Kidney capillary endothelial cell (primary cell): ENCODE results near the gene ASCC1.
A peak's percentile ranks its signal among the peaks of the same experiment; 100 is the strongest.
"Not testable (repeated sequence)": the region's sequence is repeated elsewhere in the genome, so short reads cannot be mapped to it uniquely, and the experiment has no call there.

Experiments used
- DNase-seq: peaks from one replicate; pipeline ENCODE4 v3.0.0-alpha.2; 2018; ENCODE audit warnings: low spot score

ASCC1 gene, protein sequence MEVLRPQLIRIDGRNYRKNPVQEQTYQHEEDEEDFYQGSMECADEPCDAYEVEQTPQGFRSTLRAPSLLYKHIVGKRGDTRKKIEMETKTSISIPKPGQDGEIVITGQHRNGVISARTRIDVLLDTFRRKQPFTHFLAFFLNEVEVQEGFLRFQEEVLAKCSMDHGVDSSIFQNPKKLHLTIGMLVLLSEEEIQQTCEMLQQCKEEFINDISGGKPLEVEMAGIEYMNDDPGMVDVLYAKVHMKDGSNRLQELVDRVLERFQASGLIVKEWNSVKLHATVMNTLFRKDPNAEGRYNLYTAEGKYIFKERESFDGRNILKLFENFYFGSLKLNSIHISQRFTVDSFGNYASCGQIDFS

DNA sequence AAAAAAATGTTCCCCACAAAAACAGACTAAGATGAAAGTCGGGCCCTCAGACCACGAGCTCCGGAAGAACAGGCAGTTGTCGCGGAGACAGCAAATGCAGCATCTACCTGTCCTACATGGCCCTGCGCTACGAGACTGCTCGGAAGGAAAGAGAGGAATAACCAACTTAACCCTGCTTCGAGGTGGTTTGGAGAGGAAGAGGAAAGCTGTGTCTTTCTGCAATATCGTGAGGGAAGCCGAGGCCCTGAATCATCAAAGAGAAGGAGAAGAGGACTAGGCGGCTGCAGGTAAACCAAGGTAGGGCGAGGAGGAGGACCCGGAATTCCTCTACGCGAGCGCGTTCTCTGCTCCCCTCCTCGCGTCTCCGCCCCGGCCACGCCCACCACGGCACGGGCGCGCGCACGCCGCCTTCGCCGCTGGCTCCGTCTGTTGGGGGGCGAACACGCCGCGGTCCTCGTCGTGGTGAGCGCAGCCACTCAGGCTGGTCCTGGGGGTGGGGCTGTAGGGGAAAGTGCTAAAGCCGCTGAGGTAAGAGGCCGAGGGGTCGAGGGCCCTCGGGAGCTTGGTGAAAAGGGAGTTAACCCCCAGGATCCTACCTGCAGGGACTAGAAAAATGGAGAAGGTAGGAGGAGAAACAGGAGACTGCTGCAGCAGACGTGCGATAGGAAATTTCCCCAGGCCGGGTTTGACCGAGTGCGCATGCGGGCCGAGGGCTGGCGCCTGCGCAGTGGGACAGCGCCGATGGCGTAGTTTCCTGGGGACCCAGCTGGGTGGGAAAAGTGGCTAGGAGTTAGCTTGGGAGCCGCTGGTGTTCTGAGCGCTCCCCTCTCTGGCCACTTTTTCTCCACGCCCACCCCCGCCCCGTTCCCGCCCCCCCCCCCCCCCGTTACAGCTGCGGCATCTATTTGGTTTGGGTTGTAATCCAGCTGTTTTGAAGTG is at the start of gene ASCC1, which contains the start of gene ANAPC16:
Gene ASCC1, minus strand, starts transcription at position 666 of the 939 bp plus-strand sequence. CDS start 2,978 bp downstream, outside the sequence.
Gene ANAPC16, plus strand, starts transcription at position 402 of the 939 bp plus-strand sequence. CDS start 7,903 bp downstream, outside the sequence.
- peak; percentile 87 for DNase-seq

DNA sequence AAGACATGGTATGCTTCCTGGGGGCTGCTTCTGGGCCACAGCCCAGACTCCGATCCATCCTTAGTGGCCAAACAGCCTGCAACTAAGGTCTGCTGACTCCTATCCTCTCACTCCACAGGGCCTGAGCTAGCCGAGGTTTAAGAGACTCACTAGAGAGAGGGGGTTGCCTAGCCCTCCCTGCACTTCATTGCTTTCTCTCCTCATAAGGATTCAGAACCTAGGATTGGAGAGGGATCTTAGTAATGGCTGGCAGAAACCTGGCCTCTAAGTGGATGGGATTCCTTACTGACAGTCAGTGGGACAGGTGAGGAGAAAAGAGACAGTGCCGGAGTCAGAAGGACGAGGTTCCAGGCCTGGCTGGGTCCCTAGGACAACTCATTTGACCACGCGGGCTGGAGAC is 49.4 kb upstream of the ASCC1 start:
- DNase-seq = no peak

DNA sequence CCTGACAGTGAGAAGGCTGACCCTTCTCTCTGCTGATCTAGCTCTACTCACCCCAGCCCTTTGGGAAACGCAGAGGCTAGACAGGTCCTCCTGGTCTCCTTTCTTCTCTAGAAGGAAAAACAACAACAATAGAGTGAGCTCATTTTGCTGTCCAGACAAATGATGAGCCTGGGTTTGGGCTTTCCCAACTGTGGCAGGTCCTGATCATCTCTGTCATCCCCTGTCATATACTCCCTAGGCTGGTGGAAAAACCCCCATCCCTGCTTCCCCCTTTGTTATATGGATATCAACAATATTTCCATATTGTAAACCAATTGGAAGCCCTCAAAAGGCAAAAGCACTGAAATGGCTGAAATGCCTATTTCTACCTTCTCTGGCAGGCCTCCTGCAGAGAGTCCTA is 48.5 kb upstream of the ASCC1 start:
- DNase-seq = no peak

DNA sequence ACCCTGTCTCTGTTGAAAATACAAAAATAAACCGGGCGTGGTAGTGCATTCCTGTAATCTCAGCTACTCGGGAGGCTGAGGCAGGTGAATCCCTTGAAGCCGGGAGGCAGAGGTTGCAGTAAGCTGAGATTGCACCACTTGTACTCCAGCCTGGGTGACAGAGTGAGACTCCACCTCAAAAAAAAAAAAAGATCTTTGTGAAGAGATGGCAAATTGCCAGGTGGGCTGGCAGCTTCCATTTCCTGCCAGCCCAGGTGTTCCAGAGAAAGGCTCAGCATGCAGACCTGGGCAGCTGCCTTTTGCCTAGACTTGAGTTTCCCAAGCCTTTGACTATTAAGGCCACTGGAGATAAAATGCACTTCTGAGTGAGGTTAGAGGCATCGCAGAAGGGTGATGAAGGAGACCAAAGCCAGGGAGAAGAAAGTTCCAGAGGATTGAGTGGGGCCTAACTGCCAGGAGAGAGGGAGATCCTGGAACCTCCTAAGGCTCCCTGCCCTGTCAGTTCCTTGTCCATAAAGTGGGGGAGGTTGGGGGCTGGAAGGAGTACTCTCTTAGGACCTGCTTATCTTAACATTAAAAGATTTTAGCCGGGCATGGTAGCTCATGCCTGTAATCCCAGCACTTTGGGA is 47.7 kb upstream of the ASCC1 start:
- DNase-seq = no peak

DNA sequence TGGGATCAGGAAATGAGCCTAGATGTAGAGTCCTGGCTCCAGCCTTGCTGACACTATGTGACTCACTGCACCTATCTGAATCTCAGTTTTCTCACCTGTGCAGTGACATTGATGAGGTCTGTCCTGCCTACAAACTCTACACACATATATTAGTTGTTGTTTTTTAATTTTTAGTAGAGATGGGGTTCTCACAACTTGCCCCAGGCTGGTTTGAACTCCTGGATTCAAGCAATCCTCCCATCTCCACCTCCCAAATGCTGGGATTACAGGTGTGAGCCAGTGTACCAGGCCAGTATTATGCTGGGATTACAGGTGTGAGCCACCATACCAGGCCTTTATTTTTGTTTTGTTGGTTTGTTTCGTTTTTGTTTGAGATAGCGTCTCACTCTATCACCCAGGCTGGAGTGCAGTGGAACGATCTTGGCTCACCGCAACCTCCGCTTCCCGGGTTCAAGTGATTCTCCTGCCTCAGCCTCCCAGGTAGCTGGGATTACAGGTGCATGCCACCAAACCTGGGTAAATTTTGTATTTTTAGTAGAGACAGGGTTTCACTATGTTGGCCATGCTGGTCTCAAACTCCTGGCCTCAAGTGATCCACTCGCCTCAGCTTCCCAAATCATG is 45.8 kb upstream of the ASCC1 start:
- DNase-seq = no peak

DNA sequence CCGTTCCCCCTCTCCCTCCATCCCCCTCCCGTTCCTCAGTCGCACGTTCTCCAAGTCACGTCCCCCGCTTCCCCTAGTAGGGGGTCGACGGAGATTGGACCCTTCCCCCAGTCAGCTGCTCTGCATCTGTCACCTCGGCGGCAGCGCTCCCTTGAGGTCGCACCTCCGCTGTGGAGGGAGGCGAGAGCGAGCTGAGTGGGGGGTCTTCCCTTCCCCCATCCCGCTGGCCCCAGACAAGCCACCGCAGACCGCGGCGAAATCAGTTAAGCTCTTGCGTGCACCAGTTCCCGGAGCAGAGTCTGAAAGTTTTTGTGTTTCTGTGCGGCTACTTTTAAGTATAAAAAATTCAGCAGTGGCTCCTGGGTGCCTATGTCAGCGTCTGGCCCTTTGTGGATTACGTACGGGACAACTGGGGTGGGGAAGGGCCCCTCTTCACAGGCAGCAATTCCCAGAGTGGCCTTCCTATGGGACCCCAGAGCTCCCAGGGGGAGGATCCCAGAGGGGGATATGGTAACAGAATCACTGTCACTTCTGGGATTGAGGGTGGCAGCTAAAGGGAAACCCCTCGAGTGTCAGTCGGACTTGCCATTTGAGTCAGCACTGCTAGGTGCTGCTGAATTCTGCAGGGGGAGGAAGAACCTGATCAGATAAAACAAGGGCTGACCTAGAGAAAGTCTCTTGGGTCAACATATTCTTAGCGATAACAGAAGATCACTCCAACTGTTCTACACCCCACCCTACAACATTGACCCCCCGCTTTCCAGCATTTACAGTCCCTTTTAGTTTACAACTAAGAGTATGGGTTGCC is 45.1 kb upstream of the ASCC1 start:
- no peak for DNase-seq

DNA sequence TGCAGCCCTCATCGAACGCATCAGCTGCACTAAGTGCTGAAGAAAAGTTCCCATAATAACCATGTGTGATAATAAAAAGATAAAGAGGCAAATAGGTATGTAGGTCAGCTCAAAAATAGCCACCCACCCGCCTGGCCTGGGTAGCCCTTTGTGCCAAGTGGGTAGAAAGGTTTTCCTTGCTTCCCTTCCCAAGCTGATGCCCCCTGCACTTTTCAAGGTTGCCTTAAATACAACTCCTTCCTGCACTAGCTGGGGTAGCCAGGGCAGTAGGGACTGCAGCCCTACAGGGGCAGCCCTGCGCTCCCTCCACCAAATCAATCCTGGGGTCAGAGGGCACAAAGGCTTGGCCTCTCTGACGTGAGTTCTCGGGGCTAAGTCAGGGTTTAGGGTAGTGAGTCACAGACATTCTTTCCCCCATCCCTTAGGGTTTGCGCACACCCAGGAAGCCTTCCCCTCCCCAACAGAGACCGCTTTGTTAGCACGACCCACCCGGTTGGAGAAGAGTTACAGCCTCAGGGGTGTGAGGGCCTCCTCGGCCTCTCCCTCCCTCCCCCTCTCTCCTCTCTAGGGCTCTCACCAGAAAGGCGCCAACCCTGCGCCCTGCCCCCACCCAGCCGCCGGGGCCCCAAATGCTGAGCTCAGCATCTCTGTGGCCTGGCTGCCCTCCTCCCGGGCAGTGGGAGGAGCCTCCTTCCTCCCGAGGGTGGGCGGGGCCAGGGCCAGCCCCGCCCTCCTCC is 44.3 kb upstream of the ASCC1 start:
- DNase-seq = no peak

DNA sequence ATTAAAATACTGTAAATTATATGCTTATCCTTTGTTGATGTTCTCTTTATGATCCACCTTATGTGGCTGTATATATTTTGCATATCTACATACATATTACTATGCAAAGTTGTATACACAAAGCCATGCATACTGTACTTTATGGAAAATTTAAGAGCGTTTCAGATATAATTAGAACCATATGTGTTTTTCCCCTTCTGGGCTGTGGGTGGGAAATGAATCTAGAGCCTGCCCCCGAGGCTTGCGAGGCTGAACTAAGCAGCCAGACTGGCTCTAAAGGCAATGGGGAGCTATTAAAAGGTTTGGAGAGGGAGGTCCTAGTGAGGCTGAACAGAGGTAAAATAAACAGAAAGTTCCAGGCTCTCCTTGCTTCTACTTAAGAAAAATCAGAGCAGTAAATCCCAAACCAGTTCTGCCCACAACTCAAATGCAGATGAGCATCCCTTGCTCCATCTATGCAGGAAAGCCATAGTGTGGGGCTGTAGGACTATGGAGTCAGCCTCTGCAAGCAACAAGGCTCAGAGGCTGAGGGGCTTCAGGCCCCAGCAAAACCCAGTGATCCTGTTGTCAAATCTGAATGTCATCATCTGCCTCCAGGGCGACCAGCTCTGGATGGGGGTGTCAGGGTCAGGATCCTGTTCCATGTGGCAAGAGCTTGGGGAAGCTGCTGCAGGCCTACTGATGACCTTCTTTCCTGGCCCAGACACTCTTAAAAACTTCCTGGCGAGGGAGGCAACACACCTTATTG is 43.6 kb upstream of the ASCC1 start:
- no peak for DNase-seq

DNA sequence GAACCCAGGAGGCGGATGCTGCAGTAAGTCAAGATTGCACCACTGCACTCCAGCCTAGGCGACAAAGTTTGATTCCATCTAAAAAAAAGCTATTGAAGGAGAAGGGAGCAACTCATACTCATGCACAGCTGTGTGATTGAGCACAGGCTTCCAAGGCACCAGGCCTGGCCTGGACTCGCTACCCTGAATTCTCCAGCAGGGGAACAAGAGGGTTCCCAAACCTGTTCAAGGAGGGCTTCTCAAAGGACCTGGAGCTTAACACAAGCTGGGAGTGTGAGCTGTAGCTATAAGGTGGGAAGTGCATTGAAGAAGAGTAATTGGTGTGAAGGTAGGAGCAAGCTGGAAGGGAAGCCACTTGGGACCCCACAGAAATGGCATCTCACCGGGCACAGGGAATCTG is 42.5 kb upstream of the ASCC1 start:
- DNase-seq = no peak

DNA sequence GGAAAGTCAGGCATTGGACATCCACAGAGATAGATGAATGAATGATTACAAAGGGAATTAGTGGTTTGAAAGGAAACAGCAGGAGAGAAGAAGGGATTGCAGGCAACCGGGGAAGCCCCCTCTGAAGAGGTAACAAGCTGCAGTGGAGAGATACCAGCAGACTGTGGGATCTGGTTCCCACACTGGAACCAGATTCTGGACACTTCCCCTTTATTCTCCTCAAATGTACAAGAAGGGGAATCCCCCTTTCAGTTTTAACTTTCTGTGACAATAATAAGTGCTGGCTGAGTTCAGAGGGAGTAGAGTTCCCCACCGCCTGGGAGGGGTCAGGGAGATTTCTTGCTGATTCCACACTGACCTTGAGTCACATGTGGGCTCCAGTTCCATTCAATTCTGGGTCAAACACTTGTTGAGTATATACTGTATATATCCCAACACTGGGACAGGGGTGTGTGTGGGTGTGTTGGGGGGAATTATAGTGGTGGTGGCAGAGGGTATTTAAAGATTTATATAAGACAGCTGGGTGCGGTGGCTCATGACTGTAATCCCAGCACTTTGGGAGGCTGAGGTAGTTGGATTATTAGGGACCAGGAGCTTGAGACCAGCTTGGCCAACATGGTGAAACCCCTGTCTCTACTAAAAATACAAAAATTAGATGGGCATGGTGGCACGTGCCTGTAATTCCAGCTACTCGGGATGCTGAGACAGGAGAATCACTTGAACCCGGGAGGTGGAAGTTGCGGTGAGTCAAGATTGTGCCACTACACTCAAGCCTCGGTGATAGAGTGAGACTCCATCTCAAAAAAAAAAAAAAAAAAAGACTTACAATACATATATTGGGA is 41.2 kb upstream of the ASCC1 start:
- DNase-seq = no peak

DNA sequence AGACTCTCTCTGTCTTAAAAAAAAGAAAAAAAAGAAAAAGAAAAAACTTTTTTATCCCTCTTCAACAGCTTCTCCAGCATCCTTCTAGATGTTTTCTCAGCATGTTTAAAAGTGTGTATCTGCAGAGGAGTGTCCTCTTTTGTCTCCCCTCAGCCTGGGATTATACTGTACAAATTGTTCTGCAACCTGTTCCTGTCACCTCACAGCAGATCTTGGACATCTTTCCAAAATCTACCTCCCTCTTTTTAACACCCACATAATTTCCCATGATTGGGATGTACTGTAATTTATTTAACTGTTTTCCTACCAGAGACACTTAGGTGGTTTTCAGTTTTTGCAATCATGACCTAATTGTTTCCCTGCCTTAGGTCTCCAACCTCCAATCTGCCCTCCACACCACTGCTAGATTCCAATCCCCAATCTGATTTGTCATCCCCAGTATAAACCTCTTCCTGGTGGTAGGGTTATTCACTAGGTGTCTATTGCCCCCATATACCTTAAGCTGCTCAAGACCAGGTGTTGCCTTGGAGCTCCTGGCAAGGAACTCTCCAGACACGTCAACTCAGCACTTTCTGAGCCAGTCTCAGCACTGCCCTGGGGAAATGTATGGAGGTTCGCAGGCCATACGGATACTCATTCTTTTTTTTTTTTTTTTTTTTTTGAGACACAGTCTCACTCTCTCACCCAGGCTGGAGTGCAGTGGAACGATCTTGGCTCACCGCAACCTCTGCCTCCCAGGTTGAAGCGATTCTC is 40.1 kb upstream of the ASCC1 start:
- DNase-seq = no peak

DNA sequence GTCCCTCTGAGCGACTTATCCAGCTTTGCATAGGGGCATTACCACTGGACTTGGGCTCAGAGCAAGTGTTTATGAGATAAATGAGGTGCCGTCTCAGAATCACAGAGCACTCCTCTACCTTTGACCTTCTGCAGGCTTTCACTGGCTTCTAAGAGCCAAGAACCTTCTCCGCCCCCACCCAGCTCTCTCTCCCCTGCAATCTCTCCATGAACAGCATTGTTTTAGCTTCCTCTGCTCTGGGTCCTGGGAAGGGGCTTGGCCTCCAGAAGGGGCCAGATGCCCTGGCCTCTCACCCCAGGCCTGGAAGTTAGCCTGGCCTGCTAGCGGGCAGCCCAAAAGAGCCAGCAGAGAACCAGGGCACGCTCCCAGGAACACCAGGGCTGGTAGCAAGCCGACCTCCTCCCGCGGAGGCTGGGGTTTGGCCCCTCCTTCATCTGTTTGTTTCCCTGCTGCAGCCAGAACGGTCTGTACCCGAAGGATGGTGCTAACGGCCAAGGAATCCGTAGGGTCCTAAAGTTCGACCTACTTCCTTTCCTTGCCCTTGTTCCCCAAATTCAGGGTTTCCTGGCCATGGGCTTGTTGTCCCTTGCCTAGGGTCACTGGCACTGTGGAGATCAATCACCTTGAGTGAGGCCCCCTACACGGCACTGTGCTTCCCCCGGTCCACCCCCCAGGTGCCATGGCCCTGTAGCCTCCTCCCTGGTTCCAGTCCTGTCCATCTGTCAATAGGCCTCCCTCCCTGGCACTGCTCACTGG is 38.9 kb upstream of the ASCC1 start:
- DNase-seq = no peak

DNA sequence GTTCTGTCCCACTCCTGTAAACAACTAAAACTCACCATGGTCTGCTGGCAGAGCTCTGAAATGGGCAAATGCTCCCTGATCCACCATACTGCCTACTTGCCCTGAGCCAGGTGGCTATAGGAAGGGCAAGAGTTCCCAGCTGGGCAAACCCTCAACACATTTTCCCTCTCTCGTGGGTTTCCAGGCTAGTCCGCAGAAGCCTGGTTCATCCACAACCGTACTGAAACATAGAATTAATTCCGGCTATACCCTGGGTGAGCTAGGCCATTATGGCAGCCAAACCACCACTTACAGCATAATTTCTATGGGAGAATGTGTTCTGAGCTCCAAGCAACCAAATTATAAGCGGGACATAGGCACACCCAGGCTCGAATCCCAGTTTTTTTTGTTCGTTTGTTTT is 37.5 kb upstream of the ASCC1 start:
- no peak for DNase-seq

DNA sequence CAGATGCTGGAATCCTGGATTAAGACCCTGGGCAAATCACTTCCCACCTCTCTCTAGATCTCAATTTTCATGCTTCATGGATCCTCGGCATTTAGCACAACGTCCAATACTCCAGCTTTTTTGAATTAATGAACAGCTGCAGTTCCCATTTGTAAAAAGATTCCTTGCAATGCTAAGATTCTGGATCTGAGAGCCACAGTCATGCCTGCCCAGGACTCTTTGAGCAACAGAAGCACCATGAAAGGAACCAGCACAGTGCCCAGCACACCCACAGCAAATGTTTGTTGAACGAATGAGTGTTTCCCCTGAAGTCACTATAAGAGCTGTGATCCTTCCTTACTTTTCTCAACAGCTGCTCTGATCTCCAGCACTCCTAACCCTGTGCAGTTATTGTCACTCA is 36.9 kb upstream of the ASCC1 start:
- DNase-seq = no peak

DNA sequence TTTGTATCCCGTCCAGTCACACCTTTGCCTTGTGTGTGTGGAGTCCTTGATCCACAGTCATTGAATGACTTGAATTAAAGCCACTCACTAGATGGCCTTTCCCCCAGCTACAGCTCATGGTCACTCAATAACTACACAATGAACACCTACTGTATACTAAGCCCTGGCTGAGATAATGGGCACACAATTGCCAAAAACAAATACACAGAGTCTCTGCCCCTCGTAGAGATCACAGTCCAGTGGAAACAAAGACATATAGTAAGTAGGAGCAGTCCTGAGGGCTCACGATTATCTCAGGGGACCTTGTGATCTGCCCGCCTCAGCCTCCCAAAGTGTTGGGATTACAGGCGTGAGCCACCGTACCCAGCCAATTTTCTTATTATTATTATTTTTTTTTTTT is 35.6 kb upstream of the ASCC1 start:
- DNase-seq = no peak

DNA sequence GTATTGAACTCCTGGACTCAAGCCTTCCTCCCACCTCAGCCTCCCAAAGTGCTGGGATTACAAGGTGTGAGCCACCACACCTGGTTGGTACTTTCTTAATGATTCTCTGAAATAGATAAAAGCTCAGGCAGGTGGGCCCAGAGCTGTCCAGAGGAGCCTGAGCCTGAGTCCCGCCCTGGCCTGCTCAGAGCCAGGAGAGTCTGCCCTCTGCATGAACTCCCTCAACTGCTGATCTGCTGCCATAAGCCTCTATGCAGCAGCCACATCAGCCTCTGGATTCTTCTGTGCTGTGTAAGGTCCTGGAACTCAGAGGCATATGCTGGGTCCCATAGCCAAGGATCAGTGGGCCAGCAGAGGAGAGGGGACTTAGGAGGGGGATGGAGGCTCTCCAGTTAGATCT is 34.6 kb upstream of the ASCC1 start:
- DNase-seq = no peak

DNA sequence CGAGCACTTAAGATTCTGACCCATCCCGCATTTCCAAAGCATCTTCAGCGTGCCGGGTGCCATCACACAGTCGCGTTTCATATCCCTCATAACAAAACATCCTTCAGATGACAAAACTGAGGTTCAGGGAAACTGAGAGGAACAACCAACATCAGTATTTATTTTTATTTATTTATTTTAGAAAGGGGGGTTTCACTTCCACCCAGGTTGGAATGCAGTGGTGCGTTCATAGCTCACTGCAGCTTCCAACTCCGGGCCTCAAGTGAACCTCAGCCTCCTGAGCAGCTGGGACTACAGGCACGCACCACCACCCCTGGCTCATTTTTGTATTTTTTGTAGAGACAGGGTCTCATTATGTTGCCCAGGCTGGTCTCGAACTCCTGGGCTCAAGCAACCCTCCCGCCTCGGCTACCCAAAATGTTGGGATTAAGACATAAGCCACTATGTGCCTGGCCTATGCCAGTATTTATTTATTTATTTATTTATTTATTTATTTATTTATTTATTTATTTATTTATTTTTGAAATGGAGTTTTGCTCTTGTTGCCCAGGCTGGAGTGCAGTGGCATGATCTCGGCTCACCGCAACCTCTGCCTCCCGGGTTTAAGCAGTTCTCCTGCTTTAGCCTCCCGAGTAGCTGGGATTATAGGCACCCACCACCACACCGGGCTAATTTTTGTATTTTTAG is 33.2 kb upstream of the ASCC1 start:
- DNase-seq = not testable (repeated sequence)
